ENCODE measurements around the gene RNF222.

The RNF222 gene

GRCh38 chr17:8438441-8438840 is 40.8 kb upstream of the RNF222 start:
- H3K4me3 ChIP-seq (ENCODE audit: low read depth, low read length), result no peak overlapping the region
- DNase-seq (ENCODE audit: low read depth), result no peak
- TF ChIP-seq MAX (IDR thresholded peaks at IDR 0.05; ENCODE audit: low read depth, low read length), result no peak
- TF ChIP-seq MYC (IDR thresholded peaks at IDR 0.05; ENCODE audit: low read depth, low read length), result no peak
- no peak for TF ChIP-seq POLR2A (IDR thresholded peaks at IDR 0.05; ENCODE audit: extremely low read depth, insufficient read length)
- TF ChIP-seq CTCF (IDR thresholded peaks at IDR 0.05; ENCODE audit: low read depth, low read length), result no peak

GRCh38 chr17:8436844-8437171 is 39.2 kb upstream of the RNF222 start:
- peak overlapping the region; percentile 88 for H3K4me3 ChIP-seq (ENCODE audit: low read depth, low read length)
- TF ChIP-seq MYC (IDR thresholded peaks at IDR 0.05; ENCODE audit: low read depth, low read length) (no peak), MAX (IDR thresholded peaks at IDR 0.05; ENCODE audit: low read depth, low read length) (no peak), CTCF (IDR thresholded peaks at IDR 0.05; ENCODE audit: low read depth, low read length) (no peak), POLR2A (IDR thresholded peaks at IDR 0.05; ENCODE audit: extremely low read depth, insufficient read length) (no peak)
- no peak for DNase-seq (ENCODE audit: low read depth)

- H3K4me3 ChIP-seq (ENCODE audit: low read depth, low read length), result peak overlapping the region; percentile 88
- DNase-seq (ENCODE audit: low read depth), result peak; percentile 55
- TF ChIP-seq MYC (IDR thresholded peaks at IDR 0.05; ENCODE audit: low read depth, low read length), result 0 out of 2 replicates have a peak, but pooled peaks have one; percentile 9
- no peak for TF ChIP-seq POLR2A (IDR thresholded peaks at IDR 0.05; ENCODE audit: extremely low read depth, insufficient read length)
Observed at GRCh38 chr17:8436169-8436843, 38.7 kb upstream of the RNF222 start.

- TF ChIP-seq CTCF (IDR thresholded peaks at IDR 0.05; ENCODE audit: low read depth, low read length) (no peak), POLR2A (IDR thresholded peaks at IDR 0.05; ENCODE audit: extremely low read depth, insufficient read length) (peak; percentile 86), MYC (IDR thresholded peaks at IDR 0.05; ENCODE audit: low read depth, low read length) (peak; percentile 39; the same call in 1 of the 2 replicates), MAX (IDR thresholded peaks at IDR 0.05; ENCODE audit: low read depth, low read length) (peak; percentile 56; the same call in 1 of the 2 replicates)
- H3K4me3 ChIP-seq (ENCODE audit: low read depth, low read length), result peak within 1 kb of the TSS; percentile 88
- DNase-seq (ENCODE audit: low read depth), result peak; percentile 95
Observed at GRCh38 chr17:8435245-8436168, 37.9 kb upstream of the RNF222 start, which contains the start of gene NDEL1. NDEL1 (plus strand) TSS chr17:8435884; CDS start chr17:8444272, 8,388 bp downstream.

GRCh38 chr17:8430966-8431365 is 33.3 kb upstream of the RNF222 start:
- no peak overlapping the region for H3K4me3 ChIP-seq (ENCODE audit: low read depth, low read length)
- TF ChIP-seq MAX (IDR thresholded peaks at IDR 0.05; ENCODE audit: low read depth, low read length), result no peak
- no peak for TF ChIP-seq MYC (IDR thresholded peaks at IDR 0.05; ENCODE audit: low read depth, low read length)
- TF ChIP-seq POLR2A (IDR thresholded peaks at IDR 0.05; ENCODE audit: extremely low read depth, insufficient read length), result no peak
- TF ChIP-seq CTCF (IDR thresholded peaks at IDR 0.05; ENCODE audit: low read depth, low read length), result no peak
- no peak for DNase-seq (ENCODE audit: low read depth)

- TF ChIP-seq MAX (IDR thresholded peaks at IDR 0.05; ENCODE audit: low read depth, low read length), result no peak
- DNase-seq (ENCODE audit: low read depth), result no peak
Observed at GRCh38 chr17:8426802-8427201, 29.2 kb upstream of the RNF222 start.

More at GRCh38 chr17:8426802-8427201, 29.2 kb upstream of the RNF222 start:
- H3K4me3 ChIP-seq (ENCODE audit: low read depth, low read length), result no peak overlapping the region

Data from NB4 (cell line).